UCSD-AML1 (cell line): Measurements from ENCODE around the gene CRY2.

ENCODE experiments used
- DNase-seq: peaks from one replicate; lab custom pipeline; 2025; ENCODE audit not compliant: unreplicated experiment; lab: John Stamatoyannopoulos, UW

Gene CRY2

GRCh38 chr11:45877221-45877620 is 29.9 kb downstream of the CRY2 start:
- no peak for DNase-seq

GRCh38 chr11:45877845-45878244 is 30.6 kb downstream of the CRY2 start:
- DNase-seq = no peak

GRCh38 chr11:45879803-45880686 is 32.8 kb downstream of the CRY2 start:
- DNase-seq = no peak

GRCh38 chr11:45880772-45881570 is 33.7 kb downstream of the CRY2 start:
- DNase-seq = no peak

- DNase-seq = no peak
Measured at GRCh38 chr11:45881708-45882368, 34.6 kb downstream of the CRY2 start.

GRCh38 chr11:45884596-45885185 is 37.4 kb downstream of the CRY2 start:
- DNase-seq = no peak

GRCh38 chr11:45885274-45885920 is 38.1 kb downstream of the CRY2 start, which contains the start of gene MAPK8IP1:
MAPK8IP1 (plus strand) TSS chr11:45885651; CDS start chr11:45885821, 170 bp downstream.
- peak; percentile 45 for DNase-seq

- DNase-seq = no peak
Measured at GRCh38 chr11:45885921-45886721, 38.8 kb downstream of the CRY2 start.

- DNase-seq = no peak
Measured at GRCh38 chr11:45886816-45887520, 39.7 kb downstream of the CRY2 start.

- DNase-seq = no peak
Measured at GRCh38 chr11:45887587-45887986, 40.3 kb downstream of the CRY2 start.

GRCh38 chr11:45889555-45889954 is 42.3 kb downstream of the CRY2 start:
- DNase-seq = no peak

GRCh38 chr11:45889966-45890365 is 42.7 kb downstream of the CRY2 start:
- no peak for DNase-seq

GRCh38 chr11:45890886-45891550 is 43.7 kb downstream of the CRY2 start:
- DNase-seq = no peak

- no peak for DNase-seq
Measured at GRCh38 chr11:45892856-45893255, 45.6 kb downstream of the CRY2 start.

- no peak for DNase-seq
Measured at GRCh38 chr11:45894555-45895247, 47.4 kb downstream of the CRY2 start.

GRCh38 chr11:45895553-45896259 is 48.4 kb downstream of the CRY2 start:
- no peak for DNase-seq

GRCh38 chr11:45896422-45896984 is 49.2 kb downstream of the CRY2 start:
- DNase-seq = no peak
